Right hindlimb (tissue), 1 donor: ENCODE measurements around the gene PACRGL.
"Not testable (repeated sequence)": the region's sequence is repeated elsewhere in the genome, so short reads cannot be mapped to it uniquely, and the experiment has no call there.

Experiments used
- DNase-seq: peaks from one replicate; pipeline ENCODE4 v3.0.0-alpha.2; 2018

The PACRGL gene

DNA sequence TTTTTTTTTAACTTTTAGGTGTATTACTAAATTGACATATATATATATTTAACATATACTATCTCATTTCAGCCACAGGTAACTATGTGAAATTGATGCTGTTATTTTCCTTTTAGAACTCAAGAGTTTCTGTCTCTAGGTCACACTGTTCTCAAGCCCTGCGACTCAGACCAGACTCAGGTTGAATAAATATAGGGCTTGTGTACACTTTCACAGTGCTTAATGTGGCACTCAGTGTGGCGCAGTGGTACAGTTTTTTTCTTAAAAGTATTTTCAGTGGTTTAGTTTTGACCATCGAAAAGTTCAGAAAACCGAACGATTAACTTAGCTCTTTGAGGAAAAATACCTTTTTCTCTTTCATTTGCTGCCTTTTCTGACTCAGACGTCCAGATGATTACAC, 24.7 kb downstream of the PACRGL start:
- DNase-seq: no peak

DNA sequence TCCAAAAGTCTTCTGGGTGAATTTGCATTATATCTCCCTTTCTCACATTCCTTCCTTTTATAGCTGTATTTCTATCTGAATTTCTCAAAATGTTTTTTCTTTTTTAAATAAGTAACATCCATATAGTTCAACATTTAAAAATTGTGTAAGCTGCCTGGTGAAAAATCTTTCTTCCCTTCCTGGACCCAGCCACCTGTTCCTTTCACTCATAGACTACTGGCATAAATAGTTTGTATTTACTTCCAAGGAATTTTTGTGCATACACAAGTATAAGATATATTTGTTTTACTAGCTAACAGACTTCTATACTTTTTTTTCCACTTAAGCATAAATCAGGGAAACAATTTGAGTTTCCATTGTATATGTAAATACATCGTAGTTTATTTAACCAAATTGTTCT, 35.7 kb downstream of the PACRGL start:
- DNase-seq: no peak

DNA sequence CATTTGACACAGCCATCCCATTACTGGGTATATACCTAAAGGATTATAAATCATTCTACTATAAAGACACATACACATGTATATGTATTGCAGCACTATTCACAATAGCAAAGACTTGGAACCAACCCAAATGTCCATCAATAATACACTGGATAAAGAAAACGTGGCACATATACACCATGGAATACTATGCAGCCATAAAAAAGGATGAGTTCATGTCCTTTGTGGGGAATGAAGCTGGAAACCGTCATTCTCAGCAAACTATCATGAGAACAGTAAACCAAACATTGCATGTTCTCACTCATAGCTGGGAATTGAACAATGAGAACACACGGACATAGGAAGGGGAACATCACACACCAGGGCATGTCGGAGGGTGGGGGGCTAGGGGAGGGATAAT, 45.7 kb downstream of the PACRGL start:
- DNase-seq: not testable (repeated sequence)

DNA sequence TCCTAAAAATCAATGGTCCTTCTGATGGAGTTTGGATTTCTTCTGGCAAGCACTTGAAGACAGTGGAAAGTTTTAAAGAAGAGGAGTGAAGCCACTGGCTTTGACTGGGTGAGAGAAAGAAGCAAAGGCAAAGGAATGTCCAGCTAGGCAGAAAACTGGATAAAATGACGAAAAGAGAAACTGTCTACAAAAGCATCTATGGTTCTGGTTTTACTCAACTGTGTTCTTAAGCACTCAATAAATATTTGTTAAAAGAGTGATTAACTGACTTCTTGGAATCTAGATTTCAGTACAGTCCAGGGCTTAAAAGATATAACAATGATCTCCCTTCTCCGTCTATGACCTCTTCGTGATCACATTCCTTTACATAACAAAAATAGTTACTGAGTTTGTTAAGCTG, 52.4 kb downstream of the PACRGL start:
- DNase-seq: no peak

DNA sequence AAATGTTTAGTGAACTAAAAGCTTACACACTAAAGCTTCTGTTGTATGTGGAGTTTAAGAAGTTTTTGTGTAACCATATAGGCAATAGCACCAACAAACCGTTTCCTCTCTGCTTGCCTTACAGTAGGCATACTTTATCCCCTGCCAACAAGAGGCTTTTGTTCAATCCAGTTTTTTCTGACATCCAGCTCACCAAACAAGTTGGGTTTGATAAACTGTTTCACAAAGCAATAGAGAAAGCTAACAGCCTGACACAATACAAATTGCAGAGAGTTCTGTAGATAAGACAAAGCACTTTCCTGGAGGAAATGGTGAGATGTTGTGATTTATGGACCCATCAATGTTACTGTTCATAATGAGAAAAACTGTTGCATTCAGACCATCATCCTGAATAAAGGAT, 53.8 kb downstream of the PACRGL start:
- no peak for DNase-seq

DNA sequence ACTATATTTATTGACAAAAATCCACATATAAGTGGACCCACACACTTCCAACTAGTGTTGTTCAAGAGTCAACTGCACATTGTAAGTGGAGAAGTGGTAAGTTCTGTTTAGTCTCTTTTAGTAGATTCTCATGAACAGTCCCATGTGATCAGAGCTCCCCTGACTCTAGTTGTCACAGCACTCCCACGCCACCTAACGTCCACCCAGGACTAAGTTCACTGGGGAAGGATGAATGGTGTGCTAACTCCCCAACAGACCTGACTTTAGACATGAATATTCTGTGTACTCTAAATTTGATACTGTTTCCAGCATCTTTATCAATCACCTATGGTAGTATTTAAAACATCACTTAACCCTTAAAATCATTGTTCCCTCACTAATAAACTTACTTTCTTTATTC, 59.8 kb downstream of the PACRGL start:
- DNase-seq: no peak

DNA sequence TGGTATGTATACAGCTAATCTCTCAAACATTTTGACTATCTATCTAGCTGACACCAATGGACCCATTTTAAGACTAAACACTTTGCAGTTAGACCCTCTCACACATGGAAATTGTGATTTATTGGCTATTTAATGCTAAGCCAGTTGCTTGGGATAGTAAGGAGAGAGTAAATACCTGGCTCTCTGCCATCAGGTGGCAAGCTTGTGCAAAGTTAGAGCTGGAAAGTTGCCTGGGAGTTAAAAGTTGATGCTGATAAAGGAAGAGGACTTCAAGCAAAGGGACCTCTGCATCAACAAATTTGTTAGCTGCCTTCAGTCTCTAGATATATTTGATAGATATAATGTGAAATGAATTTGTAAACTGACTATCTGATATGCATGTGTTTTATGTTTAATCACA, 61.1 kb downstream of the PACRGL start:
- DNase-seq: no peak

DNA sequence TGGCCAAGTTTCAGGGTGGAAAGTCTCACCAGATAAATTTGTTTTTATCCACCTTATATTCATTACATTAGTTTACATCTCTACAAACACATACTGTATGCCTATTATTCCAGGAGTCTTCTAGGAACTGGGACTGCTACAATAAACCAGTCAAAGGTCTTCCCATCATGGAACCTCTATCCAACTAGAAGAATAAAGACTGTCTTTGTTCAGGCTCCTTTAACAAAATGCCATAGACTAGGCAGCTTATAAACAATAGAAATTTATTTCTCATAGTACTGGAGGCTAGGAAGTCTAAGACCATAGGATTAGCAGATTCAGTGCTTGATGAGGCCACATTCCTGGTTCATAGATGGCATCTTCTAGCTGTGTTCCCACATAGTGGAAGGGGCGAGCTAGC, 61.6 kb downstream of the PACRGL start:
- DNase-seq: no peak

DNA sequence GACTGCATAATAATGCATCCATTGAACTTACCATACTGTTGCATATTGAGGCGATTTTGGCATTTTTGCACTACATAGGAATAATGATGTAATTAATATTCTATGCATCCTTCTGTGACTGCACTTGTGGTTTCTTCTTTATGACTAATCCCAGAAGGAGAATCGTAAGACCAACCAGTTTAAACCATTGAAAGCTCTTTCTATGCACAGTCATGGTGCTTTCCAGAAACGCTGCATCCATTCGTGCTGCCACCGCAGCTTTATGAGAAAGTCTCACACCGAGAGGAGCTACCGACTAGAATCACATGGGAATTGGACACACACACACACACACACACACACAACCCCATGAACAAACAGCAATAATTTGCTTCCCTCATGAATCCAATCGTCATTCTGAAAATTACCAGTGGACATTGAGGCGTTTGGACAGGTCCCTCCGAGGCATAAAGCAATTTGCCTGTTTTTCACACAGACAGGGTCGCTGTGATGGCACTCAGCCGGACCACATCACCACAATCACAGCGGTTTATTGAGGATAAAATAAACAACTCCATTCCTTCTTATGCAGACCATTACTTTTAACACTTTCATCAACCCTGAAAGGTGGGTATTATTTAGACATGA, 64.2 kb downstream of the PACRGL start:
- DNase-seq: no peak

DNA sequence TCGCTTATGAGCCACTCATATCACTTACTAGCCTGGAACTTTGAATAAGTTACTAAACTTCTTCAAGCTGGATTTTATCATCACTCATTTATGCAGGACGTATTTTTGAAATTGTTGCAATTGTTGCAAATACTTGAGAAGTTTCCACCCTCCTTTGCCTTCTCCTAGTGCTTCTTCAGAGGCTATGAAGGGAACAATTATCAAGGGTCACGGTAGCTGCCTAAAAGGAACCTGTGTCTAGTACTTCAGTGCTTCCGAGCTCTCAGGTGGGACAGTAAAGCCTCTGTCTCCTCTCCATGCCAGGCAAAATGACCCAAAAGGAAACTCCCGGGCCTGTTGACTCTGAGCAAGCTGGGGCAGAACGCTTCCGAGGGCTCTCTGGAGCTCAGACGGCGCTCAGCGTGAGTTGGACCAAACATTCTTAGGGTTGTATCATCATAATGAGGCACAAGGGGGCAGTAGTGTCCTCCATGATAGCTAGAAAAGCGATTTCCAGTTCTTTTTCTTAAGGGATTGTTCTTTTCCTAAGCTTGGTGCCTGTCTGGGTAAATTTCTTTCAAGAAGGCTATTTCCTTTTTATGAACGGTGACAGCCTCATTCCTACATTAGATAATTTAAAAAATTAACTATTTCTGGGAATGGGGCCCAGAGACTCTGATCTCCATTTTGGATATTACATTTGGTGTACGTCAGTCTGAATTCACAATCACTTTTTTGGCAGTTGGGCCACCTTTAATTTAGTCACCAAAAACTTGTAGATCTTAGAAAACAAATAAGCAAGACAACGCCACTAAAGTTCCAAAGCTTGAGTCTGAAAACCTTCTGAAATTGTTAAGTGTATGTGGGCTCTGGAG, 73.1 kb downstream of the PACRGL start:
- DNase-seq: peak; percentile 27

DNA sequence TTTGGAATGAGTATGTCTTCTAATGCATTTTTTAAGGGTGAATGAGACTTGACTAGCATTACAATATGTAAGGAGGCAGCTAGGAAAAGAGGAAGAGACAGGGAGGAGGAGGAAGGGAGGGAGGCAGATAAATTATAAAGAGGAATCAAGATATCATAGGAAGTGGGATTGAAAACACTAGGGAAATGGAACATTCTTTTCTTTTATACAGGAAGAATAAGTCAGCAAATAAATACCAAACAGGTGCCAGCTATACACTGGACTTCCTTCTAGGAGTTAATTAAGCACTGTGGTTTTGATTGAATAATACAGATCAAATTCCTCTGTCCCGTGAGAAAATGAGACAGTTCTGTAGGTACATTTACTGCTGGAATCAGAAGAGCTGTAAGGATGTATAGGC, 78.6 kb downstream of the PACRGL start:
- no peak for DNase-seq

DNA sequence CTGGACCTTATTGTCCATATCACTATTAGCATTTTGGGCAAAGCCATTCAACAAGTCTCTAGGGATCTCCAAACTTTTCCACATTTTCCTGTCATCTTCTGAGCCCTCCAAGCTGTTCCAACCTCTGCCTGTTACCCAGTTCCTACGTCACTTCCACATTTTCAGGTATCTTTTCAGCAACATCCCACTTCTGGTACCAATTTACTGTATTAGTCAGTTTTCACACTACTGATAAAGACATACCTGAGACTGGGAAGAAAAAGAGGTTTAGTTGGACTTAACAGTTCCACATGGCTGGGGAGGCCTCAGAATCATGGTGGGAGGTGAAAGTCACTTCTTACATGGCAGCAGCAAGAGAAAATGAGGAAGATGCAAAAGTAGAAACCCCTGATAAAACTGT, 82.9 kb downstream of the PACRGL start:
- DNase-seq: not testable (repeated sequence)

DNA sequence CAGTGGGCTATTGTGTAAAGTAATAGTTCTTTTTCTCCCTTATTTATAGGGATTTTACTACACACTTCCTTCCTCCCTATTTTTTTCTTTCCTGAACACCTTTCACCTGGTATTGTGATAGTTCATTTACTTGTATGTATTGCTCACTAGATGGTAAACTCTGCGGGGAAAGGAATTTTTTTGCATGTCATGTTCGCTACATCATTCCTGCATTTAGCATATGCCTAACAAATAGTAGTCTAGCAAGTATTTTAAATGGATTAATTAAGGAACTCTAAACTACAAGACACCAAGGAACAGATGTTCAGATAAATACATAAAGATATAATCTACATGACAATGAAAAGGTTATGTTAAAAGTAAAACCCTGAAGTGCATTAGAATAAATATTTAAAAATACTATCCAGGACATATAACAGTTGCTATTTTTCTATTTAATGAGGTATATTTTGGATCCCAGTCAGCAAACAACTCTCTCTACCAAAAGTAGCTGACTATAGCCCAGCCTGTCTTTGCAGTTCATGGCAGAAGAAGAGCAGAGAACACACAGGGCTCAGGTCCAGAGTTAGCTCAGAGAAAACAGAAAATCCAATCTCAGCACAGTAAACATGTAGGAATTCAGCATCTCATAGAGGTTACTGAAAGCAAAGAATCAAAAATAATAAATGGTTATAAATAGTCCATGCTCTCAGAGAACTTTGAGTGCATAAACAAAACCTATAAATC, 87.8 kb downstream of the PACRGL start:
- DNase-seq: no peak
